IMR-90 (cell line): ENCODE data around the gene ADGRG3. TPM values are rescaled to one million over a fixed set of nuclear protein-coding genes. Genes with fewer than 3 reads are reported as not detected.

Experiments
- ATAC-seq: fragments of 200-7000 bp; cut with Tn5 transposase; 2 replicates; pipeline ENCODE4 v1.9.1; 2020; ENCODE audit warnings: low read depth, mild to moderate bottlenecking, moderate library complexity
- BruUV-seq: library from RNA; stranded (reverse); fragments of 400-500 nt; replicated peaks from 2 replicates; lab custom pipeline; 2021; lab: Mats Ljungman, UMichigan
- CTCF ChIA-PET: fragments of 300-600 bp; formaldehyde crosslinking; extraction: SDS; loops from one replicate; lab custom pipeline; 2021; ENCODE audit warnings: antibody characterized with exemption; lab: Yijun Ruan, JAX
- POLR2A ChIA-PET: fragments of 300-600 bp; sonication (Branson Sonifier 250); formaldehyde crosslinking; loops from one replicate; lab custom pipeline; 2022; ENCODE audit warnings: antibody characterized with exemption; ENCODE audit not compliant: unreplicated experiment; lab: Charles Lee
- DNase-seq: peaks from one replicate; pipeline ENCODE4 v3.0.0; 2013
- H2AFZ ChIP-seq: replicated peaks from 2 replicates; pipeline ENCODE3; 2013; ENCODE audit warnings: low read length, mild to moderate bottlenecking; ENCODE audit not compliant: poor library complexity
- H2AK5ac ChIP-seq: 2 replicates; pipeline ENCODE4 v1.6.1; 2013; ENCODE audit warnings: low read depth, low read length, inconsistent platforms
- H2AK9ac ChIP-seq: replicated peaks from 2 replicates; pipeline ENCODE3; 2013; ENCODE audit warnings: mild to moderate bottlenecking, low read depth, low read length, moderate library complexity; ENCODE audit not compliant: poor library complexity
- H2BK120ac ChIP-seq: 2 replicates; pipeline ENCODE4 v1.6.1; 2013; ENCODE audit warnings: low read depth, low read length, inconsistent platforms
- H2BK15ac ChIP-seq: 3 replicates; pipeline ENCODE4 v1.6.1; 2013; ENCODE audit warnings: low read depth, low read length, inconsistent platforms
- H2BK20ac ChIP-seq: 2 replicates; pipeline ENCODE4 v1.6.1; 2013; ENCODE audit warnings: low read depth, mild to moderate bottlenecking, inconsistent platforms, low read length, moderate library complexity
- H2BK5ac ChIP-seq: 2 replicates; pipeline ENCODE4 v1.6.1; 2013; ENCODE audit warnings: mild to moderate bottlenecking, low read depth, low read length, inconsistent platforms; ENCODE audit not compliant: poor library complexity, severe bottlenecking
- H3K14ac ChIP-seq: replicated peaks from 2 replicates; pipeline ENCODE4 v1.6.1; 2013; ENCODE audit warnings: low read depth, low read length, inconsistent platforms
- H3K18ac ChIP-seq: 2 replicates; pipeline ENCODE4 v1.6.1; 2013; ENCODE audit warnings: low read depth, low read length, control low read depth
- H3K23ac ChIP-seq: 2 replicates; pipeline ENCODE4 v1.6.1; 2013; ENCODE audit warnings: low read depth, low read length, inconsistent platforms
- H3K27ac ChIP-seq: 2 replicates; pipeline ENCODE4 v1.5.1; 2013; ENCODE audit warnings: mild to moderate bottlenecking, control low read depth, low read length; ENCODE audit not compliant: insufficient read depth
- H3K27me3 ChIP-seq: 2 replicates; pipeline ENCODE4 v1.6.1; 2013; ENCODE audit warnings: low read length; ENCODE audit not compliant: control insufficient read depth, insufficient read depth
- H3K36me3 ChIP-seq: 2 replicates; pipeline ENCODE4 v1.6.1; 2013; ENCODE audit warnings: low read length, mixed read lengths; ENCODE audit not compliant: control insufficient read depth, insufficient read depth
- H3K4ac ChIP-seq: 2 replicates; pipeline ENCODE4 v1.6.1; 2013; ENCODE audit warnings: low read depth, low read length, inconsistent platforms
- H3K4me1 ChIP-seq: 2 replicates; pipeline ENCODE4 v1.6.1; 2013; ENCODE audit warnings: low read length, mixed read lengths; ENCODE audit not compliant: control insufficient read depth, insufficient read depth
- H3K4me2 ChIP-seq: 2 replicates; pipeline ENCODE4 v1.6.1; 2013; ENCODE audit warnings: low read depth, mild to moderate bottlenecking, control low read depth, low read length, moderate library complexity
- H3K4me3 ChIP-seq: 2 replicates; pipeline ENCODE4 v1.5.1; 2013; ENCODE audit warnings: low read depth, mild to moderate bottlenecking, control low read depth, low read length, moderate library complexity; ENCODE audit not compliant: insufficient read depth
- H3K56ac ChIP-seq: 2 replicates; pipeline ENCODE4 v1.6.1; 2013; ENCODE audit warnings: low read length, inconsistent platforms; ENCODE audit not compliant: insufficient read depth; ENCODE audit errors: extremely low read depth
- H3K79me1 ChIP-seq, 2 experiments: 2 replicates each; pipeline ENCODE4 v1.6.1; 2013; ENCODE audit warnings: low read length in 2 of 2, inconsistent platforms in 1 of 2, low read depth in 1 of 2
- H3K9ac ChIP-seq: 2 replicates; pipeline ENCODE4 v1.6.1; 2013; ENCODE audit warnings: low read depth, low read length, control low read depth
- H3K9me1 ChIP-seq: 2 replicates; pipeline ENCODE4 v1.6.1; 2013; ENCODE audit warnings: low read length, inconsistent platforms; ENCODE audit not compliant: insufficient read depth
- H3K9me3 ChIP-seq: 2 replicates; pipeline ENCODE4 v1.6.1; 2013; ENCODE audit warnings: low read length; ENCODE audit not compliant: control insufficient read depth, insufficient read depth
- H4K20me1 ChIP-seq: 2 replicates; pipeline ENCODE4 v1.6.1; 2013; ENCODE audit warnings: low read length, inconsistent platforms; ENCODE audit not compliant: insufficient read depth
- H4K5ac ChIP-seq: 2 replicates; pipeline ENCODE4 v1.6.1; 2013; ENCODE audit warnings: mild to moderate bottlenecking, low read depth, low read length, control low read depth
- H4K8ac ChIP-seq, 2 experiments: 2 replicates each; pipeline ENCODE4 v1.6.1; 2013; ENCODE audit warnings: low read depth in 2 of 2, low read length in 2 of 2, control low read depth in 1 of 2, inconsistent platforms in 1 of 2
- H4K91ac ChIP-seq: 2 replicates; pipeline ENCODE4 v1.6.1; 2013; ENCODE audit warnings: low read depth, low read length, inconsistent platforms; ENCODE audit not compliant: insufficient read depth
- BHLHE40 ChIP-seq: fragments of 150-350 bp; IDR thresholded peaks from 2 replicates; pipeline ENCODE4 v1.6.1; 2016; ENCODE audit warnings: mild to moderate bottlenecking, low read depth, low read length
- CEBPB ChIP-seq: IDR thresholded peaks from 2 replicates; pipeline ENCODE4 v1.6.1; 2012; ENCODE audit warnings: low read depth, low read length, improper control_type of control experiment
- CHD1 ChIP-seq: IDR thresholded peaks from 2 replicates; pipeline ENCODE4 v1.6.1; 2012; ENCODE audit warnings: low read depth, low read length, improper control_type of control experiment
- FOS ChIP-seq: fragments of 150-350 bp; IDR thresholded peaks from 2 replicates; pipeline ENCODE4 v1.6.1; 2016; ENCODE audit warnings: low read depth, low read length
- MAFK ChIP-seq: IDR thresholded peaks from 2 replicates; pipeline ENCODE4 v1.6.1; 2012; ENCODE audit warnings: low read depth, low read length, improper control_type of control experiment
- MXI1 ChIP-seq: IDR thresholded peaks from 2 replicates; pipeline ENCODE4 v1.6.1; 2012; ENCODE audit warnings: low read depth, mild to moderate bottlenecking, low read length, moderate library complexity, borderline replicate concordance
- NFE2L2 ChIP-seq: fragments of 150-350 bp; IDR thresholded peaks from 2 replicates; pipeline ENCODE4 v1.6.1; 2016; ENCODE audit warnings: low read depth, mild to moderate bottlenecking, low read length
- POLR2A ChIP-seq: IDR thresholded peaks from 2 replicates; pipeline ENCODE4 v1.6.1; 2012; ENCODE audit warnings: mild to moderate bottlenecking, low read depth, low read length
- RAD21 ChIP-seq: IDR thresholded peaks from 2 replicates; pipeline ENCODE4 v1.6.1; 2012; ENCODE audit warnings: low read length, improper control_type of control experiment
- RCOR1 ChIP-seq: IDR thresholded peaks from 2 replicates; pipeline ENCODE4 v1.6.1; 2012; ENCODE audit warnings: mild to moderate bottlenecking, low read length, improper control_type of control experiment; ENCODE audit not compliant: insufficient replicate concordance
- RFX5 ChIP-seq: IDR thresholded peaks from 2 replicates; pipeline ENCODE4 v1.8.0; 2012; ENCODE audit warnings: low read depth, mild to moderate bottlenecking, low read length, moderate library complexity
- SMC3 ChIP-seq: fragments of 150-350 bp; IDR thresholded peaks from 2 replicates; pipeline ENCODE4 v1.6.1; 2016; ENCODE audit warnings: low read depth, mild to moderate bottlenecking, antibody characterized with exemption, low read length, moderate library complexity
- USF2 ChIP-seq: fragments of 150-350 bp; IDR thresholded peaks from 2 replicates; pipeline ENCODE4 v1.6.1; 2017; ENCODE audit warnings: mild to moderate bottlenecking, antibody characterized with exemption, low read length, low read depth
- WGBS, 2 experiments: methylation state at CpG; one replicate each; pipeline versions ENCODE4 v1.1.5 to v1.1.7; 2013; ENCODE audit warnings: missing lambda C conversion rate in 2 of 2; ENCODE audit not compliant: insufficient read length in 1 of 2; ENCODE audit errors: extremely low coverage in 2 of 2; 5-methylcytosine and 5-hydroxymethylcytosine counted together
- dilution Hi-C: fragments of 300-500 bp; cut with HindIII; formaldehyde crosslinking; loops from one replicate; pipeline ENCODE4 v1.14.3; 2018; ENCODE audit warnings: low sequenced_read_pairs; ENCODE audit not compliant: unreplicated experiment
- in situ Hi-C: fragments of 300-500 bp; cut with MboI; formaldehyde crosslinking; loops from 3 replicates; pipeline ENCODE4 v1.14.3; 2019; ENCODE audit warnings: low sequenced_read_pairs, inconsistent platforms, mixed read lengths
- intact Hi-C: fragments of 100-400 bp; cut with micrococcal nuclease; formaldehyde crosslinking; loops from 2 replicates; pipeline ENCODE4 v1.10.0; 2022
- polyA plus RNA-seq, 3 experiments: library from polyadenylated mRNA; depleted of rRNA; stranded (reverse); fragments of >200 nt; gene quantifications; 2 replicates each; pipeline ENCODE4 v1.2.3, GENCODE V29; 2012; ENCODE audit warnings: low replicate concordance in 1 of 3
- total RNA-seq: library from RNA; depleted of rRNA; stranded (reverse); fragments of >200 nt; gene quantifications from 2 replicates; pipeline ENCODE4 v1.2.3, GENCODE V29; 2012

Gene ADGRG3
- total and polyA plus RNA-seq, 2 of the 4 experiments (the other 2 are of a cell fraction), result not detected

- no CpG with 5 or more reads among the region's 8 CpGs for WGBS, 2 experiments
- H3K14ac ChIP-seq, result no peak overlapping the region
- no peak overlapping the region for H2BK15ac ChIP-seq
- no peak for ATAC-seq
- TF ChIP-seq CHD1 (no peak), NFE2L2 (no peak), SMC3 (no peak), MAFK (no peak), RCOR1 (no peak), USF2 (no peak), RFX5 (no peak), POLR2A (no peak), RAD21 (no peak), CEBPB (no peak), BHLHE40 (no peak), MXI1 (no peak), FOS (no peak)
- H4K8ac ChIP-seq, result no peak overlapping the region
- H2AK9ac ChIP-seq, result peak overlapping the region; percentile 3
- no peak overlapping the region for H3K18ac ChIP-seq
- H2AFZ ChIP-seq, result no peak overlapping the region
- intact Hi-C loops, result no loop called here
- H3K4ac ChIP-seq, result no peak overlapping the region
- H3K27ac ChIP-seq, result no peak overlapping the region
- dilution Hi-C loops, result no loop called here
- no peak overlapping the region for H3K4me2 ChIP-seq
- H3K9me1 ChIP-seq, result peaks cover 7% of the 10 kb centered on the region
- H4K5ac ChIP-seq, result no peak overlapping the region
- no peak overlapping the region for H3K4me3 ChIP-seq
- no peak overlapping the region; the same call in 1 of the 2 replicates for H2BK20ac ChIP-seq
- H3K27me3 ChIP-seq, result peaks cover 18% of the 10 kb centered on the region
- H2BK120ac ChIP-seq, result no peak overlapping the region
- H3K9ac ChIP-seq, result no peak overlapping the region
- peaks cover 10% of the 10 kb centered on the region; the same call in 1 of the 2 replicates for H3K4me1 ChIP-seq
- no peak overlapping the region for H2BK5ac ChIP-seq
- BruUV-seq, result no TSS peak
- in situ Hi-C loops, result no loop called here
- no peak overlapping the region for H4K91ac ChIP-seq
- H4K20me1 ChIP-seq, result no peaks in the 10 kb centered on the region
- ChIA-PET CTCF (interaction anchor here (0.6 to 1.6 kb wide), 2 partner anchors 10 to 17 kb away, joined by 4 to 5 read pairs; no protein-coding TSS in a partner anchor), POLR2A (no interaction called here)
- no peak overlapping the region for H2AK5ac ChIP-seq
- DNase-seq, result no peak
- no peaks in the 10 kb centered on the region for H3K9me3 ChIP-seq
- no peaks in the 10 kb centered on the region for H3K79me1 ChIP-seq
- no peak overlapping the region for H3K23ac ChIP-seq
- H3K36me3 ChIP-seq, result no peaks in the 10 kb centered on the region
- H3K56ac ChIP-seq, result no peak overlapping the region
Observed at GRCh38 chr16:57637424-57637823, 30.7 kb upstream of the ADGRG3 start.
